CD4-positive, alpha-beta T cell treated with Interleukin-12 subunit alpha and Interleukin-12 subunit beta, for 1 hour (primary cell): ENCODE results near the gene OR11L1.
A peak's percentile ranks its signal among the peaks of the same experiment; 100 is the strongest.

Source experiments
- DNase-seq: peaks from one replicate; pipeline ENCODE4 v3.0.0-alpha.2; 2020

Gene OR11L1, protein sequence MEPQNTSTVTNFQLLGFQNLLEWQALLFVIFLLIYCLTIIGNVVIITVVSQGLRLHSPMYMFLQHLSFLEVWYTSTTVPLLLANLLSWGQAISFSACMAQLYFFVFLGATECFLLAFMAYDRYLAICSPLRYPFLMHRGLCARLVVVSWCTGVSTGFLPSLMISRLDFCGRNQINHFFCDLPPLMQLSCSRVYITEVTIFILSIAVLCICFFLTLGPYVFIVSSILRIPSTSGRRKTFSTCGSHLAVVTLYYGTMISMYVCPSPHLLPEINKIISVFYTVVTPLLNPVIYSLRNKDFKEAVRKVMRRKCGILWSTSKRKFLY

DNA sequence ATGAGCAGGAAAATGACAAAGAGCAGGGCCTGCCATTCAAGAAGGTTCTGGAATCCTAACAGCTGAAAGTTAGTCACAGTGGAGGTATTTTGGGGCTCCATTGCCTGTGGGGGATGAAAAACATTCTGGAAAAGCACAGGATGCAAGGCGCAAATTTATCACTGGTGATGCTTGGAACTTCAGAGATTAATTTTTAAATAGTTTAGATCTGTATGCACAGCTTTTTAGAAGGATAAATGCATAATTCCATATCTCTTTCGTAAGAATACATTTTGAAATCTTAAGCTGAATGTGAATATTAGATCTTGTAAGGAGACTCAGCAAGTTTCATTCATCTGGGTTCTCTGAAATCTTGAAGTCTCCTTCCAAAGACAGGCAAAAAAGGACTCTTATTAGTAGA, at the start of gene OR11L1:
TSS of gene OR11L1 (minus strand) at position 101 of the 400 bp plus-strand sequence. CDS start at position 101, 0 bp downstream.
- no peak for DNase-seq

DNA sequence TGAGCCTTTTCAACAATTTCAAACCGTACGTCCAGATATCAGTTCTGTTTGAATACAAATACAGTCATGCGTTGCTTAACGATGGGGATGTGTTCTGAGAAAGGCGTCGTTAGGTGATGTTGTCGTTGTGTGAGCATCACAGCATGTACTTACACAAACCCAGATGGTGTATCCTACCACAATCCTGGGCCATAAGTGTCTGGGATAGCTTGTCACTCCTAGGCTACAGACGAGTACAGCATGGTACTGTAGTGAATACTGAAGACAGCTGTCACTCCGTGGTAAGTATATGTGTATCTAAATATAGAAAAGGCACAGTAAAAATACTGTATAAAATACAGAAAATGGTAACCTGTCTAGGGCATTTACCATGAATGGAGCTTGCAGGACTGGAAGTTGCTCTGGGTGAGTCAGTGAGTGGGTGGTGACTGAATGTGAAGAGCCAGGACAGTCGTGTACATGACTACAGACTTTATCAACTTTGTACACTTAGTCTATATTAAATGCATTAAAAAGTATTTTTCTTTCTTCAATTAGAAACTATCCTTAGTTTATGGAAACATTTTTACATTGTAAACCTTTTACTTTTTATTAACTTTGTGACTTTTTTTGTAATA, 43.2 kb upstream of the OR11L1 start:
- DNase-seq: no peak

DNA sequence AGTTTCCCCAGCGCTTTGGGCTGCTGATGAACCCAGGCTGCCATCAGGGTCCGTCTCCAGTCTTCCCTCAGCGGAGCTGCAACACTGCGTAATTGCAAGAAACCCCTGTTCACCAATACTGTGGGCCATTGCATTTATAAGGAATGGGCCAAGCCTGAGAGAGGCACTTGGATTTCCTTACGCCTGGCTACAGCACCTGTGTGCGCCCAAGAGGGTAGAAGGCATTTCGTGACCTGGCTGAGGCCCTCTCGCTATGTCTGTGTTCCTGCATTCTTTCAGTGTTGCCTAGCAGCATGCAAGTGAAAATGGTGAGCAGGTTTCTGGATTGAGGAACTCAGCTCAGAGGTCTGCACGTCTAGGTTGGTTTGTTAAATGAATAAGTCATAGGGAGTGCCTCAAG, 41.6 kb upstream of the OR11L1 start:
- no peak for DNase-seq

DNA sequence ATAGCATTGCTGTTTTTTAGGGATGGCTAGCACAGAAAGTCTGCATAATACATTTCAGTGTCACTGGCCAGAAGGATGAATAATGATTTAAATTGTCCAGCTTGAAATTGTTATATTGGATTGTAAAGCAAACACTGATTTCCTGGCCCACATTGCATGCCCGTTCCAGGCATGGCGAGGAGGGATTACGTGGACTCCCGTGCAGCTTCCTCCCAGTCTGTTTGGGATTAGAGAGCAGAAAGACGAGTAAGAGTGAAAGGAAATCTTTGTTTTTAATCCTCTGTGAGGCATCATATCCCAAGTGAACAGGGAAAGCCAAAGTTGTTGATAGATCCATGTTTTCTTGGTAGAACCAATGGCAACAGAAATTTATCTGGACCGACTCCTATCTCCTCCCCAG, 23.7 kb upstream of the OR11L1 start:
- no peak for DNase-seq

DNA sequence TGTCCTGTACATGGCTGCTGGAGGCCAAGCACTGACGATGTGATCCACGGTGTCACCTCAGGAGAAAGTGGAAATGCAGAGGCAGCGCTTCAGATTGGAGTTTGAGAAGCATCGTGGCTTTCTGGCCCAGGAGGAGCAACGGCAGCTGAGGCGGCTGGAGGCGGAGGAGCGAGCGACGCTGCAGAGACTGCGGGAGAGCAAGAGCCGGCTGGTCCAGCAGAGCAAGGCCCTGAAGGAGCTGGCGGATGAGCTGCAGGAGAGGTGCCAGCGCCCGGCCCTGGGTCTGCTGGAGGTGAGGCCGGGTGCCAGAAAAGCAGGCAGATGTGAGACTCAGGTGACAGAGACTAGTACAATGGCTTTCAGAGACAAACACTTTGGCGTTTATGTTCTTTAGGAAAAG, 22.9 kb upstream of the OR11L1 start:
- DNase-seq: no peak

DNA sequence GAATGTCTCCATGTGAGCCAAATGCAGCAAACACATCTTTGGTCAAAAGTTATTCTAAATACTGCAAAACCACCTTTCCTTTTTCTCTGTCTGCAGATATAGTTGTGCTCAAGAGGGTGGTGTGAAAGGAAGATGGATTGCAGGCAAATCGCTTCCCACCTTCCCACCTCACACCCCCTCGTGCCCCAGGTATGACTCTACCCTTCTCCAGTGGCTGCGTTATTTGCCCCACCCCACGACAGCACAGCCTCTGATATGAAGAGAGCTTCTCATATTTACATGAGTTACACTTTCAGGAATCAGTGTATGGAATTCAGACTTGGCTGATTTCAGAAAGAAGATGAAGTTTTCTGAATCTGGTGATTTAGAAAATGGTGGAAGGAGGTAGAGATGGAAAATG, 21.1 kb upstream of the OR11L1 start:
- DNase-seq: no peak

DNA sequence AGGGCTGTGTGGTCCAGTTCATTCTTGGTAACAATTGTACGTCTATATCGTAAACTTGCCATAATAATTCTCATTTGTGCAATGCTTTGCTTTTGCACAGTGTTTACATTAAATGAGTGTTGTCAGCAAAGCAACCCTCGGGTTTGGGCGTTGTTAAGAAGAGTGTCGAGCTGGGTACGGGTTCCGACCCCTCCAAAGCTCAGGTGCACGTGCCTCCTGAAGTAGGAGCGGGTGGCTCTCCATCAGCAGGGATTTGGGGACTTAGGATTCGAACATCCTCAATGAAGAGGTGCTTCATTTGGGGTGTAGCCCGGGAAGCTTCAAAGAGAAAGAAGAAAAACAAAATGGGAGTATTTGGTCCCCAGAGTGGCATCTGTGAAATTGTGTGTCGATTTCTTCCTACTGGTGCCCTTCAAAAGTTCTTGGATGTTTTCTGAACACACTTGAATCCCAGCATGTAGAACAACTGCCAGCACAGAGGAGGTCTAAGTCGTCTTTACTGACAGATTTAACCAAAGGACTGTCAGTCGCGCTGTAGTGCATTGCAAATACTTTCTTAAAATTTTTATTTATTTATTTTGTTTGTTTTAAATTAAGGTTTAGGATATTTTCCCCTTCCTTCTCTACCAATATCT, 16.4 kb upstream of the OR11L1 start:
- DNase-seq: no peak

DNA sequence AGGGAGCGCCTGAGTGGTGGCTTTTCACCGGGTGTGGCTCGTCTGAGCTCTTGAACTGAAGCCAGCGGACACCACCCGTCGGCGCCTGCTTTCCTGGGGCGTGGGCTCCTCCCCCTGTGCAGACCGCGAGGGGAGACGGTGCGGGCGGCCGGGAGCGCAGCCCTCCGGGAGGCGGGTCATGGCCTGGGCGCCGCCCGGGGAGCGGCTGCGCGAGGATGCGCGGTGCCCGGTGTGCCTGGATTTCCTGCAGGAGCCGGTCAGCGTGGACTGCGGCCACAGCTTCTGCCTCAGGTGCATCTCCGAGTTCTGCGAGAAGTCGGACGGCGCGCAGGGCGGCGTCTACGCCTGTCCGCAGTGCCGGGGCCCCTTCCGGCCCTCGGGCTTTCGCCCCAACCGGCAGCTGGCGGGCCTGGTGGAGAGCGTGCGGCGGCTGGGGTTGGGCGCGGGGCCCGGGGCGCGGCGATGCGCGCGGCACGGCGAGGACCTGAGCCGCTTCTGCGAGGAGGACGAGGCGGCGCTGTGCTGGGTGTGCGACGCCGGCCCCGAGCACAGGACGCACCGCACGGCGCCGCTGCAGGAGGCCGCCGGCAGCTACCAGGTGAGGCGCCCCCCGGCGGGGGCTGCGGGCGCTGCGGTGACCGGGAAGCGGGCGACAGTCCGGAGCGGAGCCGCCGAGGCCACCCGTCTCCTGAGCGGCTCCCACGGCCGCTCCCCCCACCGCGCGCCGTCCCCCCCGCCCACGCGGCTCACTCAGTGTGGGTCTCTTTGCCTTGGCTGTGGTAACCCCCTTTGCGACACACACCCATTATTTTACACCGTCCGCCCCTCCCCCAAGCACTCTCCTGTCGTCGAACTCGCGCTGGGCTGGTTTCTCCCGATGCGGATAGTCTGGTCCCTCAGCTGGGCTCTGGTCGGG, 15.6 kb upstream of the OR11L1 start, which contains the start of gene TRIM58:
TSS of gene TRIM58 (plus strand) at position 119 of the 916 bp plus-strand sequence. CDS start at position 179, 60 bp downstream.
- peak; percentile 15 for DNase-seq

DNA sequence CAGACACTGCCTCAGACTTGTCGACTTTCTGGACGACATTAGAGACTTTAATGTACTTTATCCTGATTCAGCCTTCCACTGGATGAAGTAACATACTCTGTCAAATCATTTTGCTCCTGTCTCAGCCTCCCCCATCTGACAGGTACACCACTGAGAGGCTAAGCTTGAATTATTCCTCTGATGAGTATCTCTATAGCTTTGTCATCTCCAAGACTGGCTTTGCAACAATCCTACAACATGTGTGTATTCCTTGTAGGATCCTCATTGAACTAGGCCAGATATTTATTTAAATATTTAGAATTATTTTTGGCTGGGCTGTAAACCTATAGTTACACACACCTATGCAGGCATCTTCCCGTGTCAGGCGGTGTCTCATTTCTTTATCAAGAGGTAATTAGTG, 14.2 kb upstream of the OR11L1 start:
- no peak for DNase-seq

DNA sequence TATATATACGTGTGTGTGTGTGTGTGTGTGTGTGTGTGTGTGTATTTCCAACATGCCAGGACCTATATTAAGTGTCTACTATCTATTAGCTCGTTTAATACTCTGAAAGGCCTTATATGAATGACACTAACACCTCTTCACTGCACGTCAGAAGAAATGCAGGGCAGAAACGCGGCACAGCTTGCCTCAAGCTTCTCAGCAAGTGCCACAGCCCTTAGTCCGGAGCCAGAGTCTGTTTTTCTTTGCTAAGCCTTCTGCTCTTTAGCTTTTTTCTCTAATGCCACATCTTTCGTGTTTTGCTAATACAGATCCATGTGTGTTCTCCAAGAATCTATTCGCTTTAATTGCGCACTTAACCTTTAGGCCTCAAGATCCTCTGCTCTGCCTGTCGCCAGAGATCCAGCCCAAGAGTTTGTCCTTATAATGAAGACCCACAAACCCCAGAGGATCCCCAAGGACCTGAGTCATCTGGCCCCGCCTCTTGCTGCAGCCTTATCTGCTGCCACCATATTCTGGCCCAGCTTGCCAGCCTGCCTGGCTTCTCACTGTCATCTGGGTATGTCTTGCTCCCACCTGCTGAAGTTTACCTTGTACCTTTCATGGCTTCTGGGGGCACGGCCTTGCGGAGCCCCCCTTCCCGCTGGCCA, 13.3 kb upstream of the OR11L1 start:
- DNase-seq: no peak

DNA sequence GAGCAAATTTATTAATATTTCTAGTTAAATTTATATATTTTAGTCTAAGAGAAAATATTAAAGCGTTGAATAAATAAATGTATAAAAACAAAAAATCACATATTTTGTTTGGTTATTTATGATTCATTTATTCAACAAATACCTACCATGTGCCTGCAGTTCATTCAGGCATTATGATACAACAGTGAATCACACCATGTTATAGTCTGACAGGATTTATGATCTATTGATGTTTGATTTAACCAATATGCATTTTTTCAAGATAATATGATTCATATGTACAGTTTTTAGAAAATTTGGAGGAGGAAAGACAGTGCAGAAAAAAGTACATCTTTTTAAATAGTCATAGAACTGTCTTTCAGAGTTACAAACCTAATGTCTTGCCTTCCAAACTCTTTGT, 7.9 kb upstream of the OR11L1 start:
- DNase-seq: no peak

DNA sequence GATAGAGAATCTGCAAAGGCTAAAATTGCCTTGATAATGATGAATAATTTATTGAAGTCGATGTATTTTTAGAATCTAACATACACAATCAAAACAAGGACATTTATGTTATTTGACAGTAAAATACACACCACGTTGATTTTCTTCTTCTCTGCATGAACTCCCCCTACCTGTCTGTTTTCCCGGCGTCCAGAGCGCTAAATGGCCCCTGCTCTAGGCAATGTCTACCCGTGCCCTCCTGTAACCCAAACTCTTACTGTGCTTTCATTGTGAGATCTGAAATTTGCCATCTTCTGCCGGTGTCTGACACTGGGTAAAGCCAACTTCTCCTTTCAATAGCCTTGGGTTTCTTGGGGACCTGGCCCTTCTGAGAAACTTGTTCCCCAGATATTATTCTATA, 6.7 kb upstream of the OR11L1 start:
- DNase-seq: no peak

DNA sequence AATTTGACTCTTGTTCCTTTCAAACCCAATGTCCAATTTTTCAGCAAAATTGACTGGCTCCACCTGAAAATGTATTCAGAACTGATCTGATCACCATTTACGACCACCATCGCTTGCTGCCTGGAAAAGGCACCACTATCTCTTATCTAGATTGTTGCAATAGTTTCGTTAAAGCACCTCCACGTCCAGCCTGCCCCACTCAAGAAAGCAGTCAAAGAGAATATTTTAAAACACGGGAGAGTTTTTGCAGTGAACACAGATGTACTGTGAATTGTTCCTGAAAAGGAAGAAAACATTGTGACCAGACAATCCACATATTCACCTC, 4.0 kb upstream of the OR11L1 start:
- DNase-seq: no peak

DNA sequence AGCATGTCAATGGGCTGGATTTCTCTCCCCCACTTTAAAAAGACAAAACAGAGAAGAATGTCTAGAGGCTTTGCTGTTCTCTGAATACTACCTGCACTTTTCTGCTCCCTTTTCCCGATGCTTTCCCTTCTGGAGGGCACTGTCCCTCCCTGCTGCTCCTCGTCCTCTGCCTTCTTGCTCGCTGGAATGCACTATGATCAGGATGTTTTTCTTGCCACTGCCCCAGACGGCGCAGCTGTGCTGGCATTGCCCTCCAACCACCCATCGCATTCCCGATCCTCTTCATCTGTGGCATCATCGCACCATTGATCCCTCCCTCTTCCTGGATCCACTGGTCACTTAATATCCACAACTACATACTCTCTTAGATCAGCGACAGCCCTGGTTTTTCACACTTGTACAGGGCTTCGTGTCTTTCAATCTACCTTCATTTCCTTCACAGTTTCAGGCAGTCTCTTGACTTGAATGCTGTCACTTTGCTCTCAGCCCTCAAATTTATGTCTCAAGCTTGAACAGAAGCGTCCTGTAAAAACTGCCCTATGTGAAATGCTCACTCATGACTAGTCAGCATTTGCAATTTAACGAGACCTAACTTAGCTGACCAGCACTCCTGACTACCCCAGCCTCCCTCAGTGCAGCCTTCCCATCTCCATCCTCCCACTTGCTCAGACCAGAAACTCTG, 3.5 kb upstream of the OR11L1 start:
- no peak for DNase-seq

DNA sequence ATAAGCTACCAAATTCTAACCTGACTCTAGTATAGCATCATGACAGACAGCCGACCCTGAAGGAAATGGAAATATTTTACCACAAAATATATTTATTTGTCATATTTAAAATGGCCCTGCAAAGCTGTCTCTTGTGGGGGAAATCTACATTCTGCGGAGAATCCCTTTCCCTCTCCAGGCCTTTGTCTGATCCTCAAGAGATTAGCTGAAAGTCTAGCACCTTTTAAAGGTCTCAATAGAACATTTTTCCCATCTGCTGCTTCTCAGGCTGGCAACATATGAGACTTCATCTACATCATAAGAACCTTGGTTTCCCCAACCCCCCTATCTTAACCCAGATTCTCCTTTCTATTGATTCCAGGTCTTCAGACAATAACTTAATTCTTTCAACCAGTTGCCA, 1.7 kb upstream of the OR11L1 start:
- DNase-seq: no peak

DNA sequence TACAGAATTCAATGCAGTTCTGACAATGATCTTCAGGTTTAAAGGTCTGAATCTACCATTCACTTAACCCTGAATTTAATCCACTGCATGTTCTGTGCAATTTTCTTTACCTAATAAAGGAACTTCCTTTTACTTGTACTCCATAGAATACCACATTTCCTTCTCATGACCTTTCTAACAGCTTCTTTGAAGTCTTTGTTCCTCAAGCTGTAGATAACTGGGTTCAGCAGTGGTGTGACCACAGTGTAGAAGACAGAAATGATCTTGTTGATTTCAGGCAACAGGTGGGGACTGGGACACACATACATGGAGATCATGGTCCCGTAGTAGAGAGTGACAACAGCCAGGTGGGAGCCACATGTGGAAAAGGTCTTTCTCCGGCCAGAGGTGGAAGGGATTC, 878 bp downstream of the OR11L1 start:
- no peak for DNase-seq

DNA sequence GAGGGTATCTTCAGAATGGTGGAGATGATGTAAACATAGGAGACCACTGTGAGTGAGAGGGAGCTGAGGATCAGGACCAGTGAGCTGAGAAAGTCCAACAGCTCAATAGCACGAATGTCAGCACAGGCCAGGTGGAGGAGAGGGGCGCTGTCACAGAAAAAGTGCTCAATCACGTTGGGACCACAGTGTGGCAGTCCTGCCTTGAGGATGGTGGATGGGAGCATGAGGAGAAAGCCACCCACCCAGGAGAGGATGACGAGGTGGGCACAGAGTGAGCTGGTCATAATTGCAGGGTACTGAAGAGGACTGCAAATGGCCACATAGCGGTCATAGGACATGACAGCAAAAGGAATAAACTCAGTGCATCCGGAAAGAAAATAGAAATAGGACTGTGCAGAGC, 8.1 kb downstream of the OR11L1 start:
- no peak for DNase-seq

DNA sequence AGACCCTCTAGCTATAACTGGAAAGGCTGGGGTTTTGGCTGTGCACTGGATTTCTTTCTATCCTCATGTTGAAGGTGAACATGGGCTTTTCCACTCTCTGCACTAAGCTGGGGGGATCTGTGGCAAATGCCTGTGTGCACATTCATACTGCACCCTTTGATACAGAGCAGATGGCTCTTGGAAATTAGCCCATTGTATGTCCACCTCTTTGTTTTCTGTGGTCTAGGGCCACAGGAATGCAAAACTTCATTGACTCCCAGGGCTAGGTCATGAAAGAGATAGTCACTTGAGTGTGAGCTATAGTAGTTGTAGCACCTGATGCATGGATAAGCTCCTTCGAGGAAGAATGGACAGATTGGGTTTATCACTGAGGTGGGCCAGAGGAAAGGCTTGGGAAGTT, 12.0 kb downstream of the OR11L1 start:
- DNase-seq: no peak

DNA sequence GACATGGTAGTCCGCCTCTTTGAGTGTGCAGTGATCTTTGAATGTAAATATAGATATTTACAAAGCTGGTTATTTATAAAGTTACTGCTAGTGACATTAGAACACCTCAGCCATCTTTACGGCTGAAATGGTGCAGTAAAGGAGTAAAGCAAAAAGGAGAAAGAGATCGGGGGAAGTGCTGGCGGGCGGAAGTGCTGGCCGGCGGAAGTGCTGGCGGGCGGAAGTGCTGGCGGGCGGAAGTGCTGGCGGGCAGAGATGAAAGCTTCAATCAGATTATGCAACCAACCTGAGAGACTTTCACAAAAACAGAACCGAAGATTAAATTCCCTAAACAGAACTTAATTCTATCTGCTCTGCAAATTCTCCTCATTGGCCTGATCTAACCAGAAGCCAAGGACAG, 16.3 kb downstream of the OR11L1 start:
- no peak for DNase-seq

DNA sequence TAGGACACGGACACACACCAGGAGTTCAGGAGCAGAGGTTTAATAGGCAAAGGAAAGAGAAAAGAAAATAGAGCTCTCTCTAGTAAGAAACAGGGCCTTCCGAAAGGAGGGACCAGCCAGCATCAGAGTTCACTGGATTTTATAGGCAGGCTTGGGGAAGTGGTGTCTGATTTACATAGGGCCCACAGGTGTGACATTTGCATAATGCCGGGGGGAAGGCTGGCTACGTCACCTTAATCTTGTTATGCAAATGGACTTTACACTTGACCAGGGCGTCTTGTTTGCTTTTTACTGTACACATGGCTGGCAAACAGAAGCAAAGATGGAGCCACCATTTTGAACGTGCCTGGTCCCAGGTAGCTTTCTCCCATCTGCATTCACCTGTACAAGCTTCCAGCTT, 17.7 kb downstream of the OR11L1 start, which contains the start of gene OR14A16:
TSS of gene OR14A16 (minus strand) at position 97 of the 400 bp plus-strand sequence. CDS start 8,390 bp downstream, outside the sequence.
- DNase-seq: no peak

DNA sequence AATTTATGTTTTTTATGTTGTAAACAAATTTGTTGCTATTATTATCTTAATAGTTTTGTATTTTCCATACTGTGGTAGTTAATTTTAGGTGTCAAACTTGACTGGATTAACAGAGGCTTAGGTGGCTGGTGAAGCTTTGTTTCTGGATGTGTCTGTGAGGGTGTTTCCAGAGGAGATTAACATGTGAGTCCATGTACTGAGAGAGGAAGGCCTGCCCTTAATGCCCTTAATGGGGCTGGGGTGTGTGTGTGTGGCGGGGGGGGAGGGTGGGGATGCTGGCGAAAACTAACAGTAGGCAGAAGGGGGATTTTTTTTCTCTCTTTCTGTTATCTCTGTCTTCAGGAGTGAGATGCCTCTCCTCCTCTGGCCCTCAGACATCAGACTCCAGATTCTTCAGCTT, 19.6 kb downstream of the OR11L1 start:
- no peak for DNase-seq

DNA sequence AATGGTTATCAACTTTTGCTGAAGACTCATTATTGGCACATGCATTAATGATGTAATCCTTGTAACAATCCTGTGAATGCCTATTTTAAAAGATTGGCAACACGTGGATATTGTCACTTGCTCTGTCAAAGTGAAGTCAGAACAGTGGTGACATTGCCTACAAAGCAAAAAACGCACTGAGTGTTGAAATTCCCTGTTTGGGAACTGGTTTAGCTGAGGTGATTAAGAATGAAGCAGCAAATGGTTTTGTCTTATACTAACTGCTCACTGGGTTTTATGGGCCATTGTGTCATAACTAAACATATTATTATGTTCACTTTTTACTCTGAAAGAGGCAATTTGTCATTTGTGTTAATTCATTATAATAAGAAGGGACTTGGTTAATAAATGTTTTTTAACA, 29.1 kb downstream of the OR11L1 start:
- no peak for DNase-seq
